ENCODE results near the gene SIN3B. TPM values are rescaled to one million over a fixed set of nuclear protein-coding genes. Genes with fewer than 3 reads are reported as not detected.

Gene SIN3B
- total and polyA plus RNA-seq, 9 of the 15 experiments (the other 6 are each of a cell fraction or from before 2014, with no cell fraction given): 0.51 to 34.2 (median 14.3) TPM

- 0 out of 2 replicates have a peak, but pooled peaks have one; percentile 74 for TF ChIP-seq ZNF695 (CRISPR knock-in tag; IDR thresholded peaks at IDR 0.05)
- no peak for TF ChIP-seq ZFP1 (CRISPR knock-in tag; IDR thresholded peaks at IDR 0.05)
- TF ChIP-seq HDAC6 (IDR thresholded peaks at IDR 0.05; ENCODE audit: low read depth, low read length): no peak
- no peak for TF ChIP-seq ZNF707 (CRISPR knock-in tag; conservative IDR thresholded peaks at IDR 0.05)
- TF ChIP-seq SIRT6 (IDR thresholded peaks at IDR 0.05; ENCODE audit: low read depth, low read length): no peak
- TF ChIP-seq SIN3B (IDR thresholded peaks at IDR 0.05; ENCODE audit: low read depth): no peak
- TF ChIP-seq SAFB (IDR thresholded peaks at IDR 0.05; ENCODE audit: borderline replicate concordance, low read depth, low read length): no peak
- no peak for TF ChIP-seq ZNF384 (IDR thresholded peaks at IDR 0.05; ENCODE audit: low read depth, low read length)
- no peak for TF ChIP-seq XRCC4 (IDR thresholded peaks at IDR 0.05; ENCODE audit: extremely low read depth, insufficient read depth, insufficient read length)
- no peak for TF ChIP-seq RBM17 (IDR thresholded peaks at IDR 0.05; ENCODE audit: borderline replicate concordance, low read depth, low read length)
- TF ChIP-seq ZNF280B (CRISPR knock-in tag; IDR thresholded peaks at IDR 0.05): no peak
- no peak for TF ChIP-seq ZNF134 (CRISPR knock-in tag; conservative IDR thresholded peaks at IDR 0.05)
- TF ChIP-seq ZSCAN32 (CRISPR knock-in tag; IDR thresholded peaks at IDR 0.05): 0 out of 2 replicates have a peak, but pooled peaks have one; percentile 26
- TF ChIP-seq CSDE1 (IDR thresholded peaks at IDR 0.05): no peak
- TF ChIP-seq HEY1 (CRISPR knock-in tag; IDR thresholded peaks at IDR 0.05; ENCODE audit: borderline replicate concordance): no peak
- no peak for TF ChIP-seq KHSRP (IDR thresholded peaks at IDR 0.05)
- TF ChIP-seq BRF2 (IDR thresholded peaks at IDR 0.05; ENCODE audit: borderline replicate concordance, insufficient read depth, insufficient read length): no peak
- no peak for TF ChIP-seq FOXK1 (CRISPR knock-in tag; IDR thresholded peaks at IDR 0.05; ENCODE audit: borderline replicate concordance)
- no peak for TF ChIP-seq PTTG1 (tag; IDR thresholded peaks at IDR 0.05; ENCODE audit: low read depth)
- TF ChIP-seq SIN3A (IDR thresholded peaks at IDR 0.05; ENCODE audit: borderline replicate concordance in 2 of 2, control insufficient read depth in 1 of 2, low read depth in 2 of 2, low read length in 2 of 2): no peak
- no peak for TF ChIP-seq HSF4 (CRISPR knock-in tag; IDR thresholded peaks at IDR 0.05; ENCODE audit: borderline replicate concordance)
- TF ChIP-seq BHLHE40 (IDR thresholded peaks at IDR 0.05; ENCODE audit: low read length): no peak
- TF ChIP-seq MTA2 (IDR thresholded peaks at IDR 0.05; ENCODE audit: low read depth): no peak
- TF ChIP-seq RAD21 (CRISPR knock-in tag; conservative IDR thresholded peaks at IDR 0.05 in 1 of 2, IDR thresholded peaks at IDR 0.05 in 1 of 2): no peak
- no peak for TF ChIP-seq E2F6 (IDR thresholded peaks at IDR 0.05; ENCODE audit: borderline replicate concordance in 1 of 2, extremely low read depth in 1 of 2, insufficient read depth in 1 of 2, insufficient read length in 1 of 2, low read depth in 1 of 2, low read length in 1 of 2, poor library complexity in 1 of 2, severe bottlenecking in 1 of 2)
These were observed 58.4 kb downstream of the SIN3B start (continued) for GRCh38 chr19:16887353-16888265.
